H1 (cell line): ENCODE measurements around the gene HOXB9. TPM values are rescaled to one million over a fixed set of nuclear protein-coding genes. Genes with fewer than 3 reads are reported as not detected.
A peak's percentile ranks its signal among the peaks of the same experiment; 100 is the strongest.

Experiments
- CHD1 ChIP-seq: IDR thresholded peaks from 2 replicates; pipeline ENCODE4 v1.6.1; 2012; ENCODE audit warnings: low read depth, low read length, improper control_type of control experiment
- EP300 ChIP-seq, 2 experiments: IDR thresholded peaks; 1 replicate in 1 of 2; 2 replicates in 1 of 2; pipeline ENCODE4 v1.6.1; 2011 to 2012; ENCODE audit warnings: low read depth in 2 of 2, low read length in 2 of 2, mild to moderate bottlenecking in 2 of 2, borderline replicate concordance in 1 of 2, inconsistent platforms in 1 of 2, moderate library complexity in 1 of 2
- EZH2 ChIP-seq: fragments of 200-600 bp; sonication (generic); IDR thresholded peaks from 2 replicates; pipeline ENCODE4 v1.7.1; 2012; ENCODE audit warnings: low read depth, mild to moderate bottlenecking, moderate library complexity, low read length, inconsistent platforms; ENCODE audit not compliant: severe bottlenecking
- HDAC2 ChIP-seq, 2 experiments: fragments of 300-600 bp in 1 of 2; sonication (generic) in 1 of 2; IDR thresholded peaks; 2 replicates each; pipeline ENCODE4 v1.6.1; 2011 to 2012; ENCODE audit warnings: low read depth in 2 of 2, low read length in 2 of 2, mild to moderate bottlenecking in 2 of 2, moderate library complexity in 2 of 2, borderline replicate concordance in 1 of 2, inconsistent platforms in 1 of 2
- KDM5A ChIP-seq: fragments of 200-600 bp; IDR thresholded peaks from 2 replicates; pipeline ENCODE4 v1.7.1; 2012; ENCODE audit warnings: mild to moderate bottlenecking, low read length, inconsistent platforms, mixed read lengths
- RFX5 ChIP-seq: IDR thresholded peaks from 2 replicates; pipeline ENCODE4 v1.6.1; 2011; ENCODE audit warnings: low read depth, low read length, improper control_type of control experiment, borderline replicate concordance
- RNF2 ChIP-seq: fragments of 200-900, 300-1000 bp; sonication (generic); IDR thresholded peaks from 2 replicates; pipeline ENCODE4 v1.7.1; 2016; ENCODE audit warnings: borderline replicate concordance, low read depth, mild to moderate bottlenecking, antibody characterized with exemption, low read length; ENCODE audit not compliant: poor library complexity, severe bottlenecking; ENCODE audit errors: missing control alignments
- polyA plus RNA-seq, 7 experiments: library from polyadenylated mRNA; depleted of rRNA in 3 of 7; stranded (reverse) in 5 of 7; unstranded in 2 of 7; fragments of >200 nt in 5 of 7; fragments of 200-250 nt in 2 of 7; gene quantifications; 1 replicate in 5 of 7; 2 replicates in 1 of 7; 4 replicates in 1 of 7; pipeline versions ENCODE4 v1.2.1 to v1.2.3, GENCODE V29; 2011 to 2013; ENCODE audit warnings: missing spikeins in 2 of 7, mixed read lengths in 2 of 7
- total RNA-seq: library from RNA; stranded (reverse); fragmentation: NEBNext Ultra II Directional; extraction: Animal tissue kit (Norgen Biotek cat#: 25700); gene quantifications from 2 replicates; pipeline ENCODE4 v1.2.1, GENCODE V29; 2021

The HOXB9 gene
- total and polyA plus RNA-seq, 2 of the 8 experiments (the other 6 are each of a cell fraction or from before 2014, with no cell fraction given): not detected

GRCh38 chr17:48601539-48602425, 24.4 kb downstream of the HOXB9 start (continued):
- TF ChIP-seq HDAC2 (IDR thresholded peaks at IDR 0.05; ENCODE audit: borderline replicate concordance in 1 of 2, low read depth in 2 of 2, low read length in 2 of 2) (no peak), CHD1 (no peak), EZH2 (peak; percentile 97), RNF2 (peak; percentile 90), EP300 (IDR thresholded peaks at IDR 0.05; ENCODE audit: borderline replicate concordance in 1 of 2, low read depth in 2 of 2, low read length in 2 of 2) (no peak), KDM5A (no peak), RFX5 (no peak)
